AG04450 (cell line): ENCODE measurements around the gene SPATA31D4. TPM values are rescaled to one million over a fixed set of nuclear protein-coding genes. Genes with fewer than 3 reads are reported as not detected.

ENCODE experiments used
- CTCF ChIA-PET: fragments of 300-600, 350-600 bp; formaldehyde crosslinking; extraction: SDS; loops from one replicate; lab custom pipeline; 2022; ENCODE audit warnings: antibody characterized with exemption, inconsistent platforms; lab: Charles Lee
- POLR2A ChIA-PET: fragments of 350-600 bp; formaldehyde crosslinking; extraction: SDS; loops from one replicate; lab custom pipeline; 2021; ENCODE audit warnings: antibody characterized with exemption, inconsistent platforms; lab: Yijun Ruan, JAX
- DNase-seq: peaks from one replicate; pipeline ENCODE4 v3.0.0-alpha.2; 2011; ENCODE audit warnings: low read depth, low spot score
- H3K27ac ChIP-seq: one replicate; pipeline ENCODE4 v1.5.1; 2012; ENCODE audit warnings: low read depth, low read length, control low read depth
- H3K27me3 ChIP-seq: one replicate; pipeline ENCODE4 v1.6.0; 2012; ENCODE audit warnings: low read length; ENCODE audit not compliant: control insufficient read depth, insufficient read depth
- H3K4me3 ChIP-seq: 2 replicates; pipeline ENCODE4 v1.5.1; 2011; ENCODE audit warnings: mild to moderate bottlenecking, low read depth, low read length, control low read depth
- H3K9me3 ChIP-seq: 2 replicates; pipeline ENCODE4 v1.5.1; 2012; ENCODE audit warnings: low read length; ENCODE audit not compliant: control insufficient read depth, insufficient read depth
- polyA plus RNA-seq: library from polyadenylated mRNA; depleted of rRNA; stranded (reverse); fragments of >200 nt; gene quantifications from 2 replicates; pipeline ENCODE4 v1.2.3, GENCODE V29; 2011
- TF ChIP-seq, protein P1 (sequence below): IDR thresholded peaks from 2 replicates; pipeline ENCODE4 v1.5.1; 2011; ENCODE audit warnings: low read depth, low read length, control low read depth, inconsistent platforms

The SPATA31D4 gene
- polyA plus RNA-seq, 1 experiment: not detected

- no peaks in the 10 kb centered on the region for H3K27me3 ChIP-seq
- TF ChIP-seq, protein P1, sequence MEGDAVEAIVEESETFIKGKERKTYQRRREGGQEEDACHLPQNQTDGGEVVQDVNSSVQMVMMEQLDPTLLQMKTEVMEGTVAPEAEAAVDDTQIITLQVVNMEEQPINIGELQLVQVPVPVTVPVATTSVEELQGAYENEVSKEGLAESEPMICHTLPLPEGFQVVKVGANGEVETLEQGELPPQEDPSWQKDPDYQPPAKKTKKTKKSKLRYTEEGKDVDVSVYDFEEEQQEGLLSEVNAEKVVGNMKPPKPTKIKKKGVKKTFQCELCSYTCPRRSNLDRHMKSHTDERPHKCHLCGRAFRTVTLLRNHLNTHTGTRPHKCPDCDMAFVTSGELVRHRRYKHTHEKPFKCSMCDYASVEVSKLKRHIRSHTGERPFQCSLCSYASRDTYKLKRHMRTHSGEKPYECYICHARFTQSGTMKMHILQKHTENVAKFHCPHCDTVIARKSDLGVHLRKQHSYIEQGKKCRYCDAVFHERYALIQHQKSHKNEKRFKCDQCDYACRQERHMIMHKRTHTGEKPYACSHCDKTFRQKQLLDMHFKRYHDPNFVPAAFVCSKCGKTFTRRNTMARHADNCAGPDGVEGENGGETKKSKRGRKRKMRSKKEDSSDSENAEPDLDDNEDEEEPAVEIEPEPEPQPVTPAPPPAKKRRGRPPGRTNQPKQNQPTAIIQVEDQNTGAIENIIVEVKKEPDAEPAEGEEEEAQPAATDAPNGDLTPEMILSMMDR: no peak
- ChIA-PET CTCF (no interaction called here), POLR2A (no interaction called here)
- H3K9me3 ChIP-seq: no peaks in the 10 kb centered on the region
- no peak for DNase-seq
- no peak overlapping the region for H3K4me3 ChIP-seq
- no peak overlapping the region for H3K27ac ChIP-seq
Observed at GRCh38 chr9:81890104-81890503, 38.1 kb upstream of the SPATA31D4 start.

DNA sequence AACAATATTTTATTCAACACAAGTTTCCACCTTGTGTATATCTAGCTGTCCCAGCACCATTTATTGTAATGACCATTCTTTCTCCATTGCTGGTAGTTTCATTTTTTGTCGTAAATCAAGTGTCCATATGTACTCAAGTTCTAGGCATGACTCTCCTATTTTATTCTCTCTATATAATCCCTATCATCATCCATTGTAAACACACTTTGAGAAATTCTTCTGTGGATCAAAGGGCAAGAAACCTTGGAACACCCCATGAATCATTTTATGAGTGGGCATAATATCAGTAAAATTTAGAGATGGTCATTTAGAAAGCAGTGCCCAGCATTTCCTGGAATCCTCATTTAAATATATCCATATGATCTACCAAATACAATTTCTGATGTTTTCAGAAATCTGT lies 35.8 kb upstream of the SPATA31D4 start:
- POLR2A ChIA-PET: no interaction called here
- TF ChIP-seq, protein P1: no peak
- Histone ChIP-seq H3K27ac (no peak overlapping the region), H3K4me3 (no peak overlapping the region), H3K27me3 (no peaks in the 10 kb centered on the region), H3K9me3 (no peaks in the 10 kb centered on the region)
- CTCF ChIA-PET: no interaction called here
- DNase-seq: no peak

DNA sequence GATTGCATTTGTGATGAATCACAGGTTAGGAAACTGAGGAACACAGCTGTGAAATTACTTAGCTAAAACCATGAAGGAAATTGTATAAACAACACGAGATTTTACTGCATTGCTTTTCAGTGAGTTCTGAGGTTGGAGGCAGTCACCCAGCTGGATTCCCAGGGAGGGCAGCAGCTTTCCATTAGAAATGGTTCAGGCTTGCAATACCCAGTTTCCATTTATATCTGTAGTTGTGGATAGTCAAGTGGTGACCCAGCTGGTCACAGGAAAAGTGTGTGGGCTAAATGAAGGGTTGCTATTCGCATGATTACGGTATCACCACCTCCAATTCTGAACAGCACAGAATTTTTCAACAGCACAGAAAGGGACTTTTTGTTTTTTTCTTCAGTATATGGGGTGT lies 34.3 kb upstream of the SPATA31D4 start:
- no peaks in the 10 kb centered on the region for H3K9me3 ChIP-seq
- ChIA-PET POLR2A (no interaction called here), CTCF (no interaction called here)
- no peak overlapping the region for H3K4me3 ChIP-seq
- DNase-seq: no peak
- TF ChIP-seq, protein P1: no peak
- no peak overlapping the region for H3K27ac ChIP-seq
- no peaks in the 10 kb centered on the region for H3K27me3 ChIP-seq

GRCh38 chr9:81894891-81895290 lies 33.3 kb upstream of the SPATA31D4 start:
- DNase-seq: no peak
- POLR2A ChIA-PET: no interaction called here
- Histone ChIP-seq H3K27me3 (no peaks in the 10 kb centered on the region), H3K27ac (no peak overlapping the region), H3K4me3 (no peak overlapping the region), H3K9me3 (no peaks in the 10 kb centered on the region)
- CTCF ChIA-PET: no interaction called here
- TF ChIP-seq, protein P1: no peak

DNA sequence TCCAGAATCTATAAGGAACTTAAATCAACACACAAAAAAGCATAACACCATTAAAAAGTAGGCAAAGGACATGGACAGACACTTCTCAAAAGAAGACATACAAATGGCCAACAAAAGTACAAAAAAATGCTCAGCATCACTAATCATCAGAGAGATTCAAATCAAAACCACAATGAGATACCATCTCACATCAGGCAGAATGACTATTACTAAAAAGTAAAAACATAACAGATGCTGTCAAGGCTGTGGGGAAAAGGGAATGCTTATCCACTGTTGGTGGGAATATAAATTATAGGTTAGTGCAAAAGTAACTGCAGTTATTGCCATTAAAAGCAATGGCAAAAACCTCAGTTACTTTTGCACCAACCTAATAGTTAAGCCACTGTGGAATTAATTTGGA lies 32.2 kb upstream of the SPATA31D4 start:
- POLR2A ChIA-PET: interaction anchor here (0.6 kb wide), 1 partner anchor 506 kb away, joined by 3 read pairs; no protein-coding TSS in a partner anchor
- CTCF ChIA-PET: no interaction called here
- DNase-seq: no peak
- TF ChIP-seq, protein P1: no peak
- Histone ChIP-seq H3K4me3 (no peak overlapping the region), H3K9me3 (no peaks in the 10 kb centered on the region), H3K27me3 (no peaks in the 10 kb centered on the region), H3K27ac (no peak overlapping the region)
